ELR (cell line): ENCODE measurements around the gene PDIA5.
"Not testable (repeated sequence)": the region's sequence is repeated elsewhere in the genome, so short reads cannot be mapped to it uniquely, and the experiment has no call there.

Experiments
- DNase-seq: peaks from one replicate; pipeline ENCODE4 v3.0.0-alpha.2; 2015; ENCODE audit warnings: low read depth

The PDIA5 gene

DNA sequence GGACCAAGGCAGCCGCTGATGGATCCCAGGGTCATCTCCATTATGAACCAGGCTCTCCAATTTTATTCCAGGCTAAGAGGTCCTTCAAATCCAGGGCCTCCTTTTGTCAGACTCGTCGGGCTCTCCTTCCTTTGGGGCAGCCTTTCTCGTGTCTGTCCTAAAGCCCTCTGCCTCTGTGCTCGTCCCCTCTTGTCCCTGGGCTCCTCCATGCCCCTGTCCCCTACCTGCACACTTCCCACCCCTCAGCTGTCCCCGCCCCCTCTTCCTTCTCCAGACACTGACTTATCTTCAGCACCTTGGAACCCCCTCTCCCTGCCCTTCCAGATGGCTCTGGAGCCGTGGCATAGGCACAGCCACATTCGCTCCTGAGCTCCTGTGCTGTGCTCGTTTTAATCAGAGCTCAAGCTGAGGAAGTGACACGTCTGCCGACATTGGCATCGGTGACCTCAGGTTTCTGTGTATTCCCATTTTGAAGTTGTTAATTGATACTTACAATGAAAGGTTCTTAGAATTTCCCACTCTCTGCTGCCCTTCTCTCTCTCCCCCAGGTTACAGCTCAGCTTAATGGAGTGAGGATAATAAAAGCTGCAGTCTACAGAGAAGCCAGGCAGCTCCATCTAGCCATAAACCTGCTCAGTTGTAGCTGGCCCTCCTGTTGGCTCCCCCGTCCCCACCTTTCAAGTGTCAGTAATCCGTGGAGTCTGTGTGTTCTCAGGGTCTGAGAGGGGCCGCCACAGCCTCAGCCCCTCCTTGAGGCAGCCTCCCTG, 83.8 kb downstream of the PDIA5 start:
- no peak for DNase-seq

DNA sequence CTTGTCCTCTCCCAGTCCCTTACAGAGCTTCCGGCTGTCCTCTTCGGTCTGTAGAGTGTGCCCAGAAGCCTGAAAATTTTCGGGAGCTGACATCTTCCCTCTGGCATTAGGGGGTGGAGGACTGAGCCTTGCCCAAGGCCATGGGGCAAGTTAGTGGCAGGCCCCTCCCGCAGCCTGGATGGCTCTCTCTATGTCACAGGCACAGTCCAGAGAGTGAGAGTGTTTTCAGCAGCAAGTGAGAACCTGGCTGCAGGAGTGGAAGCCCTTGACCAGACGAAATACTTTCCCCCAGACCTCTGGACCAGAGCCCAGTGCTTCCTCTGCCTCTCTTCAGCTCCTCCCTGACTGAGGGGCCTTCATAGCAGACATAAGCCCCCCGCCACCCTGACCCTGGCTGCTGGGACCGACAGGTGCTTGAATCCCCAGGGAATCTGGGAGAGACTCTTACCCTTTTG, 84.5 kb downstream of the PDIA5 start:
- DNase-seq: no peak

GRCh38 chr3:123151853-123152420, 85.1 kb downstream of the PDIA5 start:
- not testable (repeated sequence) for DNase-seq

DNA sequence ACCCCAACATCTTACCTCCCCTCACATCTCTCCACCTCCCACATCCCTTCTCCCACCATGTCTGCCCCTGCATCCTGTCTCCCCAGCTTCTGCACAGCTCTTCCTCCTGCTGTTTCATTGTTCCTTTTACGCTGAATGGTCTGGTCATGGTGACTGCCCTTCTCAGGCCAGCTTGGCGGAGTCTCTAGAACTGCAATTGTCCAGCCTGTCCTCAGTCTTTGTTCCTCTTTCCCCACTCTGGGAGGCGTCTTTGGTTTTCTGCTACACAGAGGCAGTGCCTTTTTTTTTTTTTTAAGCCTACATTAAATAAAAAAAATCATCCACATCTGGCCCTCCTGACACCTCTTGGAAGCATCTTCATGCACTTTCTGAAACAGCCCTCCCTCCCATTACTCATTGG, 85.9 kb downstream of the PDIA5 start:
- DNase-seq: no peak

DNA sequence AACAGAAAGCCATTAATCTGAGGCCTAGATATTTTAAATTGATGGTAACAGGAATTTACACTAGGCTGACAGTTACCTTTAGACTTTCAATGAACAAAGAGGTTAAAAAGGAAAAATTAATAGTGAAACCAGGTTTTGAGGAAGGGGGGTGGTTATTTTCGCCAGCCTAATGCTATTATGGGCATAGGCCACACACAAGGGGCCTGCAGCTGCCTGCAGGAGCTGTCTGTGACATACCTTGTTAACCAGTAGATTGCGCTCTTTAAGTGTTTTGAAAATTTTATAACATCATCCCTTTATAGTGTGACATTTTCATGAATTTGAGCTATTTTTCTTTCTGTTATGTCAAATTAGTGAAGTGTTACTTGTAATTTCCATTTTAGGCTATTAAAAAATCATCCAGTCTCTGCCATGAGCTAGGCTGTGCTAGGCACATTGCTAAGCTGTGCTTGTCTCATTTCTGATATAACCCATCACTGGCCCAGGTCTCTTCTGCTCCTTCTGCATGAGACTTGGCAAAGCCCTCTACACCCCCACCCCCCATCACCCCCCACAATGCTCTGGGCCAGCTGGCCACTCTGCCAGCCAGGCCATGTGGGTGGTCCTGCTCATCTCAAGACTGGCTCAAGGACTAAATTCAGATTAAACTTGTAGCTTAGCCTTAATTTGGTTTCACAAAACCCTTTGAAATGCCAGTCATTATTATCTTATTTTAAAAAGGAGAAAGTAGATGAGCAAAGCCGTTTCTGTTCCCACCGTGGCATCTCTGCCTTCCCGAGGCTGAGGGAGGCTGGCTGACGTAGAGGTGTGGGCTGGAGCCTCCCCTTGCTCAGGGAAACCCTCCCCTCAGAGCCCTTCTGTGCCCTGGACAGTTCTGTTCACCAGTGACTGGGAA, 86.5 kb downstream of the PDIA5 start:
- no peak for DNase-seq

DNA sequence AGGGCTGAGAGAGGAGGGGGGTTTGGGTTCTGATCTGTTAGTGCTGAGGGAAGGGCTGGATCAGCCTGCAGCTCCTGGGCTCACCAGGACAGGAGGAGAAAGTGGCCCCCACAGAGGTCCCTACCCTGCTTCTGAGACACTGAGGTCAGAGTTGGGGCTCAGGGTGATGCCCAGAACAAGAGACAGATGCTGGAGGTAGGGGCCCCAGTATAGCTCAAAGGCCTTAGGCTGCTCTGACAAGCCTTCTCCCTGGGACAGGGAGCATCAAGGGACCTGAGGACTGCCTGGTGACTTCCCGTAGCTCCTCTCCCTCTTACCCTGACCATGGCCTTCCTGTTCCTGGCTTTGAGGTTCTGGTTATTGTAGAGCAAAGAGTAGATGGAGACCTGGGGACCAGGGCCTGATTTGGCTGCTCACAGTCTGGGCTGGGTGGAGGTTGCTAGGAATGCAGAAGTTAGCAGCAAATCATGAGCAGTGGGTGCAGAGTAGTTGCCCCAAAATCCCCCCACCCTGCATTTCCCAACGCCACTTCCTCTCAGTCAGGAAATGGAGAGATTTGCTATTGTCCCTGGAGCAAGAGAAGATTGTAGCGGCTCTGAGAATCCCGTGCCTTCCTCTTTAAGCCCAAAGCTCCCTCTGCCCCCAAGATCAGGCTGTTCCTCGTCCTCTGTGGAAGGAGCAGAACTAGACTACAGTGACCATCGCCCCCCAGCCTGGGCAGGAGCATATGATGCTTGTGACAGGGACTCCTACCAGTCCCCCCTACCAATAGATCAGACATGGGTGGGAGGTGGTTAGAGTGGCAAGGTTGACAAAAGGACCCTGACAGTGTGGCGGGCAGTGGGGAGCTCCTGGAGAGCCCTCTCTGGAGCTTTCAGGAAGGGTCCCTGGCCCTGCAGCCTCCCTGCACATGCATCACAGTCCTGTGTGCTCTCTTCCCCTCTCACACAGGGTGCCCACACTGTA, 87.5 kb downstream of the PDIA5 start:
- DNase-seq: no peak

- DNase-seq: no peak
These were observed 88.7 kb downstream of the PDIA5 start for GRCh38 chr3:123155471-123156011.

DNA sequence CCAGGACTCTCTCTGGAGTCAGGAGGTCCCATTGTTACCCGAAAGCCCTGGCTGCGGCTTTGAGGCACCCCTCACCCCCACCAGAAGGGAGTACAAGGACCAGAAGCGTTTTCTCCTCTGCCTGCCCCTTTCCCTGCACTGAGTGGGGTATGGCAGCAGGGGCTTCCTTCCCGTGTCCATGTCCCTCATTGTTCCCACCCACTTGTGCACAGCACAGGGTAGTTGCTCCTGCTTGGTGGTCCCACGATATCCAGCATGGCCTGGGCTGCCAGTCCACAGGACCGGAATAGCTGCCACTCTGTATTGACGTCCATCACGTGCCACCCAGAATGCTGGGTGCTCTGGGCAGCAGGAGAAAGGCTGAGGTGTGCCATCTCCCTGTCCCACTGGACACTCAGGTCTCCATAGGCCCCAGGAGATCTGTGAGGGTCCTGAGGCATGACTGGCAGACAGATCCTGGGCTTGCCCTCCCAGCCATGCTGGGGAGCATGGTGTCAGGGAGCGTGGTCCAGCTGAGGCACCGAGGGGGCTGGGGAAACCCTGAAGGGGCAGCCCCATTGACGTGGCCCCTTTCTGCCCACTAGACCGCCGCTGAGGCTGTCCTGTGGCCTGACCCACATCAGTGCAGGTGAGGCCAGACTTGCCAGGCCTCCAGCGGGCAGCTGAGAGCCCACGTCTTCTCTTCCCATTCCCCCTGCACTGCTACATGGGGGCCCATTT, 89.6 kb downstream of the PDIA5 start:
- no peak for DNase-seq

- DNase-seq: no peak
These were observed 90.4 kb downstream of the PDIA5 start for GRCh38 chr3:123157209-123157597.

DNA sequence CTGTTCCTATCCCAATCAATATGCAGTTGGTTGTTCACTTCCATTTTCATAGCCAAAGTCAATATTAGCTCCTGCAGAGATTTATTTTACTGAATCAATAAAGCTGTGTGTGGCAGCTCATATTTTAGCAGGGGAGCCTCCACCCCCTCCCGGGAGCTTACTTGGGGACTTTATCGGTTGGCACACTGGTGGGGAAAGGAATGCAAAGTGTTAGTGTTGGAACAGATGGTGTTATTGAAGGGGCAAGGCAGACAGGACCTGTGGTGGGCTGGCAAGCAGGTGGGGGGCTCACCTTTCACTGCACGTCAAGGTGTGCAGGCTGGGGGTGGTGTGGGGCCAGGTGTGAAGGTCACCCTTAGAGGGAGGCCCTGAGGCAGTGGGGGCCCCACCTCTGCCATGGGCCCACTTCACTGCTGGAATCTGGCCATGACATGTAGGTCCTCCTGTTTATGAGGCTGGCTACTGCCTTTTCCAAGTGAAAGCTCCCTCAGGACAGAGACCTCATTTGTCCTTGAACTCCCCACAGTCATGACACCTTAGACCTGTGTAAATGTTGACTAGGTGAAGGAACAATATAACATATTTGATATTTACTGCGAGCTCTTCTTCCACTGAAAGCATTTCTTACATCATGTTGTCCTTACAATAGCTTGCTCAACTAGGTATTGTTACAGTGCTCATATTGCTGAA, 90.9 kb downstream of the PDIA5 start:
- DNase-seq: no peak

- peak; percentile 28 for DNase-seq
These were observed 91.5 kb downstream of the PDIA5 start for GRCh38 chr3:123158330-123158729.

- no peak for DNase-seq
These were observed 92.1 kb downstream of the PDIA5 start for GRCh38 chr3:123158899-123159390.

DNA sequence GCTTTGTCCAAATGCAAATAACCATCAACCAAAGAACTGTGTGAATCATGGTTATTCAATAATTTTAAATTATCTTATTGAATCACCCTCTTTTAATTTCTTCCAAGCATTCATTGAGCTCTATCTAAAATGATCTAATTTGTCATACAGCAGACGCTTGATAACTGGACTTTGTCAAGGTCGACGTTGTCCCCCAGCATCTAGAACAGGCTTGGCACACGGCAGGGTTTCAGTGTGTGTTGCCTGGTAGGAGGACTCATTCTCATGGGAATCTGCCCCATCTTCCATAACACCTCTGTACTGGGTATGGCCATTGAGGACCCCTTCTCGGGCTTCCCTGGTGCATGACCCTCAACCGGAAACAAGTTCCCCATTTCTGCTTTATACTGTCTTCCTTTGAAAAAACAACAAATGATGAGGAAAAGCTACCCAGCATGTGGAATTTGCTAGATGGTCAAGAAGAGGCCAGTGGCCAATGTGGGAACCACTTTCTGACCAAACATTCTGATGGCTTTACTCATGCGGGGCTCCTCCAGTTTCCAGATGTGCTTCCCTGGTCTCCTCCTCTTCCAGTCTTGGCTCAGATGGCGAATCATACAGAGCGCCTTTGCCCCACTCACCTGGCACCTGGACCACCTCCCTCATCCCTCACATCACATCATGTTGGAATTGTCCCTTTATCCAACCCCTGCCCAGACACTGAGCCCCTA, 93.3 kb downstream of the PDIA5 start:
- DNase-seq: peak; percentile 44

DNA sequence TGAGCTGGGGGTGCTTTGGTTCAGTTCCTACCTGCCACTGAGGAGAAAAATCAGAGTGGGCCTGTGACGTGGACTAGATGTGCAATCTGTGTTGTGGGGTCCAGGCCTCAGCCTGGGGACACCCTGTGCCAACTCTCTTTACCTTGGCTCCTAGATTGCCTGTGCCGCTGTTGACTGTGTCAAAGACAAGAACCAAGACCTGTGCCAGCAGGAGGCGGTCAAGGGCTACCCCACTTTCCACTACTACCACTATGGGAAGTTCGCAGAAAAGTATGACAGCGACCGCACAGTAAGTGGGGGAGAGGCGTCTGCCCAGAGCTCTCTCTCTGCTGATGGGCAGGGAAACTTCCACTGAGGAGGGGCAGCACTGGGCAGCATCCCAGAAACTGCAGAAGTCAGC, 94.3 kb downstream of the PDIA5 start:
- no peak for DNase-seq

DNA sequence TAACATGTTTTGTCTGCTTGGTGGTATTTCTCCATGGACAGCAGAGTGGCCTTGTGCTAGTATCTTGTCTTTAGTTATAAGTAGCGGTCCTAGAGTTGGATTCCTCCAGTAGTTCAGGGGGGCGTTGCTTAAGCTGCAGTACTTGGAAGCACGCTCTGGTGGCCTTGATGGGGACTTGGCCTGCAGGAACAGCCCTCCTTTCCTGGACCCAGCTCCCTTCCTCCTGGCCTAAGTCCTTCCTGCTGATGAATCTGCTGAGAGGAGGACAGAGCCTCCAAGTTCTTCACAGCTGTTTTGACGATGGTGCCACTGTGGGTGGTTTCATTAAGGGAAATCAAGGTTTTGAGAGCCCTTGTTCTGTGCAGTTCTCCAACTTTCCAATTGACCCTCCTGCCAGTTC, 96.3 kb downstream of the PDIA5 start:
- no peak for DNase-seq

DNA sequence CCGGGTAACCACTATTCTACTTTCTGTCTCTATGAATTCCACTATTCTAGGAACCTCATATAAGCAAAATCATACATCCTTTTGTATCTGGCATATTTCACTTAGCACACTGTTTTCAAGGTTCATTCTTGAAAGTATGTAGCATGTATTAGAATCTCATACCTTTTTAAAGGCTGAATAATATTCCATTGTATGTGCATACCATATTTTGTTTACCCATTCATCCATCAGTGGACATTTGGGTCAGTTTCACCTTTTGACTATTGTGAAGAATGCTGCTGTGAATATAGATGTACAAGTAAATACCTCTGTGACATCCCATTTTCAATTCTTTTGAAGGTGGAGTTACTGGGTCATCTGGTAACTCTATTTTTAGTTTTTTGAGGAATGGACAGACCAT, 98.3 kb downstream of the PDIA5 start:
- DNase-seq: no peak

- no peak for DNase-seq
These were observed 100.9 kb downstream of the PDIA5 start for GRCh38 chr3:123167686-123168085.

GRCh38 chr3:123168122-123168521, 101.3 kb downstream of the PDIA5 start:
- no peak for DNase-seq

DNA sequence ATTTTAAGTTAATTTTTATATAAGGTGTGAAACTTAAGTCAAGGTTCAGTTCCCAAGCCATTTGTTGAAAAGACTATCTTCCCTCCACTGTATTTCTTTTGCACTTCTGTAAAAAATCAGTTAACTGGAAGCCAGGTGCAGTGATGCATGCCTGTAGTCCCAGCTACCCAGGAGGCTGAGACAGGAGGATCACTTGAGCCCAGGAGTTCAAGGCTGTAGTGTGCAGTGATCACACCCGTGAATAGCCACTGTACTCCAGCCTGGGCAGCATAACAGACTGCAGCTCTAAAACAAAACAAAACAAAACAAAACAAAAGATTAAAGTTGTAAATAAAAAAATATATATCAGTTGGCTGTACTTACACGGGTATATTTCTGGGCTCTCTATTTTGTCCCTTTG, 101.8 kb downstream of the PDIA5 start:
- DNase-seq: no peak
